H9 (cell line): ENCODE data around the gene NPAS3. TPM values are rescaled to one million over a fixed set of nuclear protein-coding genes. Genes with fewer than 3 reads are reported as not detected.

Source experiments
- DNase-seq: peaks from one replicate; pipeline ENCODE4 v3.0.0-alpha.2; 2017
- H2AFZ ChIP-seq: one replicate; pipeline ENCODE4 v1.6.1; 2013; ENCODE audit warnings: mild to moderate bottlenecking, low read length, control low read depth, moderate library complexity
- H2AK5ac ChIP-seq: 2 replicates; pipeline ENCODE4 v1.6.1; 2013; ENCODE audit warnings: low read length, control low read depth, mixed read lengths; ENCODE audit not compliant: insufficient read length
- H2BK120ac ChIP-seq: one replicate; pipeline ENCODE4 v1.6.1; 2013; ENCODE audit warnings: low read depth, mild to moderate bottlenecking, low read length, control low read depth, inconsistent platforms; ENCODE audit not compliant: poor library complexity, severe bottlenecking
- H2BK12ac ChIP-seq: 2 replicates; pipeline ENCODE4 v1.6.1; 2013; ENCODE audit warnings: low read length, control low read depth, mixed read lengths, low read depth; ENCODE audit not compliant: insufficient read length
- H2BK15ac ChIP-seq: 2 replicates; pipeline ENCODE4 v1.6.1; 2013; ENCODE audit warnings: low read depth, low read length, control low read depth
- H2BK20ac ChIP-seq: one replicate; pipeline ENCODE4 v1.6.1; 2013; ENCODE audit warnings: low read depth, mild to moderate bottlenecking, low read length, control low read depth, inconsistent platforms; ENCODE audit not compliant: poor library complexity, severe bottlenecking
- H2BK5ac ChIP-seq: 2 replicates; pipeline ENCODE4 v1.6.1; 2013; ENCODE audit warnings: low read length, control low read depth, mixed read lengths; ENCODE audit not compliant: insufficient read length
- H3K14ac ChIP-seq: 2 replicates; pipeline ENCODE4 v1.6.1; 2013; ENCODE audit warnings: low read length, control low read depth; ENCODE audit not compliant: insufficient read depth
- H3K18ac ChIP-seq: 2 replicates; pipeline ENCODE4 v1.6.1; 2013; ENCODE audit warnings: low read depth, mild to moderate bottlenecking, mixed read lengths, low read length, control low read depth; ENCODE audit not compliant: insufficient read length
- H3K23ac ChIP-seq: 2 replicates; pipeline ENCODE4 v1.6.1; 2013; ENCODE audit warnings: low read length, control low read depth, mixed read lengths, low read depth; ENCODE audit not compliant: insufficient read length
- H3K23me2 ChIP-seq: 2 replicates; pipeline ENCODE4 v1.6.1; 2013; ENCODE audit warnings: low read depth, mild to moderate bottlenecking, mixed read lengths, low read length, control low read depth; ENCODE audit not compliant: insufficient read length, poor library complexity, severe bottlenecking
- H3K27ac ChIP-seq: 2 replicates; pipeline ENCODE4 v1.5.1; 2013; ENCODE audit warnings: low read length, control low read depth, mixed read lengths, low read depth; ENCODE audit not compliant: insufficient read length
- H3K27me3 ChIP-seq: 2 replicates; pipeline ENCODE4 v1.6.1; 2013; ENCODE audit warnings: low read length, control low read depth, inconsistent platforms; ENCODE audit not compliant: insufficient read depth
- H3K4ac ChIP-seq: 2 replicates; pipeline ENCODE4 v1.6.1; 2013; ENCODE audit warnings: low read depth, mild to moderate bottlenecking, control low read depth, inconsistent platforms, low read length, moderate library complexity
- H3K4me1 ChIP-seq: 2 replicates; pipeline ENCODE4 v1.6.1; 2013; ENCODE audit warnings: low read length, control low read depth, inconsistent platforms; ENCODE audit not compliant: insufficient read depth
- H3K4me2 ChIP-seq: 2 replicates; pipeline ENCODE4 v1.6.1; 2013; ENCODE audit warnings: low read length, control low read depth, mixed read lengths; ENCODE audit not compliant: insufficient read length, insufficient read depth
- H3K56ac ChIP-seq: 2 replicates; pipeline ENCODE4 v1.6.1; 2013; ENCODE audit warnings: low read depth, mild to moderate bottlenecking, mixed read lengths, low read length, control low read depth; ENCODE audit not compliant: insufficient read length
- H3K79me1 ChIP-seq: 2 replicates; pipeline ENCODE4 v1.6.1; 2013; ENCODE audit warnings: low read depth, mild to moderate bottlenecking, moderate library complexity, low read length, control low read depth, inconsistent platforms; ENCODE audit not compliant: insufficient read depth, poor library complexity, severe bottlenecking
- H3K79me2 ChIP-seq: 2 replicates; pipeline ENCODE4 v1.6.1; 2013; ENCODE audit warnings: low read length, control low read depth, inconsistent platforms; ENCODE audit not compliant: insufficient read depth
- H3K9ac ChIP-seq: 2 replicates; pipeline ENCODE4 v1.6.1; 2013; ENCODE audit warnings: low read length, control low read depth, mixed read lengths; ENCODE audit not compliant: insufficient read length; ENCODE audit errors: extremely low read depth
- H3K9me3 ChIP-seq: one replicate; pipeline ENCODE4 v1.6.1; 2013; ENCODE audit warnings: low read depth, low read length, inconsistent platforms; ENCODE audit not compliant: control insufficient read depth
- H3T11ph ChIP-seq: one replicate; pipeline ENCODE4 v1.6.1; 2013; ENCODE audit warnings: mild to moderate bottlenecking, low read length, control low read depth, inconsistent platforms
- H4K20me1 ChIP-seq: one replicate; pipeline ENCODE4 v1.6.1; 2013; ENCODE audit not compliant: control insufficient read depth, insufficient read length, insufficient read depth
- H4K5ac ChIP-seq: 2 replicates; pipeline ENCODE4 v1.6.1; 2013; ENCODE audit warnings: low read depth, mild to moderate bottlenecking, mixed read lengths, low read length, control low read depth; ENCODE audit not compliant: insufficient read length
- H4K8ac ChIP-seq: replicated peaks from 2 replicates; pipeline ENCODE4 v1.6.1; 2013; ENCODE audit warnings: low read length, control low read depth, mixed read lengths, low read depth; ENCODE audit not compliant: insufficient read length
- H4K91ac ChIP-seq: 2 replicates; pipeline ENCODE4 v1.6.1; 2013; ENCODE audit warnings: low read depth, mild to moderate bottlenecking, moderate library complexity, mixed read lengths, low read length, control low read depth; ENCODE audit not compliant: insufficient read length
- H3K27ac Mint-ChIP-seq, 3 experiments: 2 replicates in 2 of 3; 3 replicates in 1 of 3; pipeline ENCODE4 v1.8.0; 2020 to 2021; ENCODE audit warnings: mixed read lengths in 3 of 3, mild to moderate bottlenecking in 1 of 3, moderate library complexity in 1 of 3
- H3K27me3 Mint-ChIP-seq: 2 replicates; pipeline ENCODE4 v1.8.0; 2021; ENCODE audit warnings: low read depth, mild to moderate bottlenecking, moderate library complexity, mixed read lengths
- H3K36me3 Mint-ChIP-seq, 3 experiments: 2 replicates in 2 of 3; 3 replicates in 1 of 3; pipeline ENCODE4 v1.8.0; 2020 to 2021; ENCODE audit warnings: low read depth in 3 of 3, mixed read lengths in 3 of 3; ENCODE audit not compliant: insufficient read depth in 1 of 3
- H3K4me1 Mint-ChIP-seq, 2 experiments: 2 replicates each; pipeline ENCODE4 v1.8.0; 2020; ENCODE audit warnings: mixed read lengths in 2 of 2
- H3K4me3 Mint-ChIP-seq, 2 experiments: 2 replicates in 1 of 2; 3 replicates in 1 of 2; pipeline ENCODE4 v1.8.0; 2020 to 2021; ENCODE audit warnings: mild to moderate bottlenecking in 2 of 2, mixed read lengths in 2 of 2, moderate library complexity in 1 of 2
- H3K9me3 Mint-ChIP-seq, 2 experiments: 2 replicates in 1 of 2; 3 replicates in 1 of 2; pipeline ENCODE4 v1.8.0; 2020; ENCODE audit warnings: mild to moderate bottlenecking in 2 of 2, mixed read lengths in 2 of 2, moderate library complexity in 1 of 2
- WGBS: extraction: QIAGEN DNeasy Blood & Tissue Kit; methylation state at CpG from one replicate; pipeline ENCODE4 v1.1.7; 2013; ENCODE audit warnings: missing lambda C conversion rate, low lambda C conversion rate, mixed read lengths; ENCODE audit not compliant: insufficient read length; ENCODE audit errors: extremely low coverage; 5-methylcytosine and 5-hydroxymethylcytosine counted together
- total RNA-seq: library from RNA; stranded (reverse); gene quantifications from 2 replicates; pipeline ENCODE4 v1.2.1, GENCODE V29; 2021
- TF ChIP-seq, protein P1 (sequence below): fragments of 200-600 bp; sonication (generic); conservative IDR thresholded peaks from 3 replicates; pipeline ENCODE4 v1.8.0; 2021; ENCODE audit warnings: antibody characterized with exemption, mild to moderate bottlenecking

Gene NPAS3
- total RNA-seq, 1 experiment from 2014 or later, result 0.17 TPM

GRCh38 chr14:33811721-33812120 is 873.0 kb downstream of the NPAS3 start:
- H3K4ac ChIP-seq, result no peak overlapping the region
- H3K14ac ChIP-seq, result no peak overlapping the region
- no peak overlapping the region for H4K8ac ChIP-seq
- H2BK20ac ChIP-seq, result no peak overlapping the region
- H4K20me1 ChIP-seq, result no peaks in the 10 kb centered on the region
- Mint-ChIP-seq H3K4me3 (no peak overlapping the region), H3K27ac (no peak overlapping the region), H3K9me3 (no peaks in the 10 kb centered on the region; a peak in 1 of 5 replicates), H3K4me1 (peaks cover 4% of the 10 kb centered on the region in 2 experiments; a peak in 3 of 4 replicates), H3K36me3 (no peaks in the 10 kb centered on the region), H3K27me3 (no peaks in the 10 kb centered on the region)
- H3T11ph ChIP-seq, result no peak overlapping the region
- no peaks in the 10 kb centered on the region for H3K9me3 ChIP-seq
- no peak overlapping the region for H2AK5ac ChIP-seq
- no peak overlapping the region for H2AFZ ChIP-seq
- H3K23ac ChIP-seq, result no peak overlapping the region
- WGBS, result no CpG with 5 or more reads among the region's 2 CpGs
- DNase-seq, result no peak
- no peak overlapping the region for H2BK120ac ChIP-seq
- H3K27ac ChIP-seq, result no peak overlapping the region
- H2BK5ac ChIP-seq, result no peak overlapping the region
- no peak overlapping the region for H4K5ac ChIP-seq
- H3K4me2 ChIP-seq, result no peak overlapping the region
- no peaks in the 10 kb centered on the region for H3K79me1 ChIP-seq
- no peak overlapping the region for H4K91ac ChIP-seq
- H2BK12ac ChIP-seq, result no peak overlapping the region
- TF ChIP-seq, protein P1, sequence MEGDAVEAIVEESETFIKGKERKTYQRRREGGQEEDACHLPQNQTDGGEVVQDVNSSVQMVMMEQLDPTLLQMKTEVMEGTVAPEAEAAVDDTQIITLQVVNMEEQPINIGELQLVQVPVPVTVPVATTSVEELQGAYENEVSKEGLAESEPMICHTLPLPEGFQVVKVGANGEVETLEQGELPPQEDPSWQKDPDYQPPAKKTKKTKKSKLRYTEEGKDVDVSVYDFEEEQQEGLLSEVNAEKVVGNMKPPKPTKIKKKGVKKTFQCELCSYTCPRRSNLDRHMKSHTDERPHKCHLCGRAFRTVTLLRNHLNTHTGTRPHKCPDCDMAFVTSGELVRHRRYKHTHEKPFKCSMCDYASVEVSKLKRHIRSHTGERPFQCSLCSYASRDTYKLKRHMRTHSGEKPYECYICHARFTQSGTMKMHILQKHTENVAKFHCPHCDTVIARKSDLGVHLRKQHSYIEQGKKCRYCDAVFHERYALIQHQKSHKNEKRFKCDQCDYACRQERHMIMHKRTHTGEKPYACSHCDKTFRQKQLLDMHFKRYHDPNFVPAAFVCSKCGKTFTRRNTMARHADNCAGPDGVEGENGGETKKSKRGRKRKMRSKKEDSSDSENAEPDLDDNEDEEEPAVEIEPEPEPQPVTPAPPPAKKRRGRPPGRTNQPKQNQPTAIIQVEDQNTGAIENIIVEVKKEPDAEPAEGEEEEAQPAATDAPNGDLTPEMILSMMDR, result no peak
- no peaks in the 10 kb centered on the region for H3K27me3 ChIP-seq
- no peaks in the 10 kb centered on the region for H3K23me2 ChIP-seq
- no peaks in the 10 kb centered on the region for H3K4me1 ChIP-seq
- H3K56ac ChIP-seq, result no peak overlapping the region
- H3K18ac ChIP-seq, result no peak overlapping the region
- no peaks in the 10 kb centered on the region for H3K79me2 ChIP-seq
- no peak overlapping the region for H2BK15ac ChIP-seq
- H3K9ac ChIP-seq, result no peak overlapping the region
